IPS-18a (cell line): ENCODE data around the gene ADORA1.

Experiments
- H3K27ac ChIP-seq: one replicate; pipeline ENCODE4 v1.5.1; 2013; ENCODE audit warnings: low read length
- H3K27me3 ChIP-seq: one replicate; pipeline ENCODE4 v1.6.1; 2013; ENCODE audit warnings: mild to moderate bottlenecking, low read length; ENCODE audit not compliant: control insufficient read depth, insufficient read depth
- H3K36me3 ChIP-seq: one replicate; pipeline ENCODE4 v1.6.1; 2013; ENCODE audit warnings: low read depth, low read length; ENCODE audit not compliant: control insufficient read depth
- H3K4me1 ChIP-seq: one replicate; pipeline ENCODE4 v1.6.1; 2013; ENCODE audit warnings: low read depth, low read length; ENCODE audit not compliant: control insufficient read depth
- H3K4me3 ChIP-seq: one replicate; pipeline ENCODE4 v1.5.1; 2013; ENCODE audit warnings: low read length
- H3K9ac ChIP-seq: one replicate; pipeline ENCODE4 v1.6.1; 2013; ENCODE audit warnings: mild to moderate bottlenecking, low read length, moderate library complexity
- H3K9me3 ChIP-seq: one replicate; pipeline ENCODE4 v1.6.1; 2013; ENCODE audit warnings: low read depth, low read length; ENCODE audit not compliant: control insufficient read depth

The ADORA1 gene

DNA sequence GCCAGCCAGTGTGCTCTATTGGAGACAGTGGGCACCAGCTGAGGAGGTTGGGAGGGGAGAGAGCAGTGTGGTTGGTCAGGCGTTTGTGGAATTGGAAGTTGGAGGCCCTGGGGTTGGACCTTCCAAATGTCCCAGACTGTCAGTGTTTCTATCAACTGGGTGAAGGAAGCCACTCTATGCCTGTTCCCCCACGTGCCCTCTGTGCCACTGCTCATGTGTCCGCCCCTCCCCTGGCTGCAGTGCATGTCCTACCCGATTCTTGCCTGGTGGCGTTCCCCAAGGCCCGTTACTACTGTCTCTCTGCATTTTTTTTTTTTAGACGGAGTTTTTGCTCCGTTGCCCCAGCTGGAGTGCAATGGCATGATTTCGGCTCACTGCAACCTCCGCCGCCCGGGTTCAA lies 21.1 kb downstream of the ADORA1 start:
- peaks cover 37% of the 10 kb centered on the region for H3K4me1 ChIP-seq
- H3K9me3 ChIP-seq: no peaks in the 10 kb centered on the region
- no peaks in the 10 kb centered on the region for H3K36me3 ChIP-seq
- H3K27ac ChIP-seq: no peak overlapping the region
- H3K27me3 ChIP-seq: no peaks in the 10 kb centered on the region
- H3K4me3 ChIP-seq: no peak overlapping the region
- no peak overlapping the region for H3K9ac ChIP-seq

DNA sequence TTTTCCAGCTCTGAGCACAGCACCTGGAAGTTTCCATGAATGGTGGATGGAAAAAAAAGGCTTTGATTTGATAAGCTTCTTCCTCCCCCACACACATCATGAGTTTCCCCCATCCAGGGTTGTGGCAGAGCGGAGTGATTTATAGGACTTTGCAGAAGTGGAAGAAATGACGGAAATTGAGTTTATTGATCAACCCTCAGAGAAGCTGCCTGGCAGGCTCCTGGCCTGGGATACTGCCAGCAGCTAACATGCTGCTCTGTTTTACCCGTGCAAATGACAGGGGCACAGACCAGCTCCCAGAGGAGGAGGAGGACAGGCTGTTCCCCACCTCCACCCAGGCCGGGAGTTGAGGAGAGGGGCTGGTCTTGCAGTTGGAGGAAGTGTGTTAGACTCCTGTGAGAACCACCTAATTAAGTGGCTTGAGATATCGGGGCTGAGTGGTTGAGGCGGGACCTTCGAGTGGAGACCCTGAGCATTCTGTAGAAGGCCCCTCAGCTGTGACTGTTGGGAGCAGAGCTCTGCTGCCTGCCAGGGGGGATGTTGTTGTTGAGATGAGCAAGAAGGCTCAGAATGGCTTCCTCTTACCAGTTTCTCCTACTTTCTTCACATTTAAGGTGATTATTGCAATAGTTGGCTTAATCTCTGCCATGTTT lies 21.8 kb downstream of the ADORA1 start:
- no peaks in the 10 kb centered on the region for H3K27me3 ChIP-seq
- no peaks in the 10 kb centered on the region for H3K36me3 ChIP-seq
- H3K27ac ChIP-seq: no peak overlapping the region
- H3K9ac ChIP-seq: no peak overlapping the region
- H3K9me3 ChIP-seq: no peaks in the 10 kb centered on the region
- H3K4me1 ChIP-seq: peaks cover 44% of the 10 kb centered on the region
- no peak overlapping the region for H3K4me3 ChIP-seq

GRCh38 chr1:203150511-203151297 lies 23.2 kb downstream of the ADORA1 start:
- no peak overlapping the region for H3K27ac ChIP-seq
- no peak overlapping the region for H3K9ac ChIP-seq
- peaks cover 51% of the 10 kb centered on the region for H3K4me1 ChIP-seq
- H3K27me3 ChIP-seq: no peaks in the 10 kb centered on the region
- no peaks in the 10 kb centered on the region for H3K9me3 ChIP-seq
- H3K36me3 ChIP-seq: no peaks in the 10 kb centered on the region
- no peak overlapping the region for H3K4me3 ChIP-seq

- peaks cover 50% of the 10 kb centered on the region for H3K4me1 ChIP-seq
- H3K9me3 ChIP-seq: no peaks in the 10 kb centered on the region
Measured at GRCh38 chr1:203151362-203152157, 24.0 kb downstream of the ADORA1 start.

GRCh38 chr1:203152158-203153034 lies 24.9 kb downstream of the ADORA1 start:
- no peak overlapping the region for H3K9ac ChIP-seq
- H3K4me1 ChIP-seq: peaks cover 42% of the 10 kb centered on the region
- H3K36me3 ChIP-seq: no peaks in the 10 kb centered on the region
- no peak overlapping the region for H3K4me3 ChIP-seq
- H3K27me3 ChIP-seq: no peaks in the 10 kb centered on the region
- H3K27ac ChIP-seq: no peak overlapping the region
- H3K9me3 ChIP-seq: no peaks in the 10 kb centered on the region

More at GRCh38 chr1:203151362-203152157, 24.0 kb downstream of the ADORA1 start:
- Histone ChIP-seq H3K27me3 (no peaks in the 10 kb centered on the region), H3K4me3 (no peak overlapping the region), H3K36me3 (no peaks in the 10 kb centered on the region), H3K27ac (no peak overlapping the region), H3K9ac (no peak overlapping the region)

- H3K4me1 ChIP-seq: peaks cover 33% of the 10 kb centered on the region
- H3K4me3 ChIP-seq: no peak overlapping the region
- no peaks in the 10 kb centered on the region for H3K9me3 ChIP-seq
- H3K27ac ChIP-seq: no peak overlapping the region
- H3K9ac ChIP-seq: no peak overlapping the region
- H3K36me3 ChIP-seq: no peaks in the 10 kb centered on the region
- H3K27me3 ChIP-seq: no peaks in the 10 kb centered on the region
Measured at GRCh38 chr1:203153051-203153988, 25.8 kb downstream of the ADORA1 start.

- Histone ChIP-seq H3K36me3 (no peaks in the 10 kb centered on the region), H3K27me3 (no peaks in the 10 kb centered on the region), H3K27ac (no peak overlapping the region), H3K9me3 (no peaks in the 10 kb centered on the region), H3K4me3 (no peak overlapping the region), H3K4me1 (peaks cover 31% of the 10 kb centered on the region), H3K9ac (no peak overlapping the region)
Measured at GRCh38 chr1:203153989-203154821, 26.7 kb downstream of the ADORA1 start.

DNA sequence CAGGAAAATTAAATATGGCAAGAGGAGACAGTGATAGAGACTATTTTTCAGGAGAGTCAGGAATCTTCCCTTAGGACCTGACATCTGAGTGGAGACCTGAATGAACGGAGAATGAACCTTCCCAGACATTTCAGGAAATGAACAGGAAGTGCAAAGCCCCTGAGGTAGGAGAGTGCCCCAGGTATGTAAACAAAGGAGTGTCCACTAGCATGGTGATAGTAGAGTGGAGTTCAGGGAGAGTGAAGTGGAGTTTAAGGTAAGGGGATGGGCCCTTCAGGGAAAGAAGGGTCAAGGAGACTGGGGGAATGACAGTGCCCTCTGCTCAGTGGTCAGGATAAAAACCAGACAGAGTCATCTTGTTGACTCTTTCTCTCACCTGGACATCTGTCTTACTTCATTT lies 28.8 kb downstream of the ADORA1 start:
- H3K4me3 ChIP-seq: no peak overlapping the region
- peaks cover 29% of the 10 kb centered on the region for H3K4me1 ChIP-seq
- H3K9ac ChIP-seq: no peak overlapping the region
- H3K27ac ChIP-seq: no peak overlapping the region
- H3K9me3 ChIP-seq: no peaks in the 10 kb centered on the region
- H3K36me3 ChIP-seq: no peaks in the 10 kb centered on the region
- H3K27me3 ChIP-seq: no peaks in the 10 kb centered on the region

GRCh38 chr1:203158423-203158822 lies 30.9 kb downstream of the ADORA1 start:
- Histone ChIP-seq H3K27ac (no peak overlapping the region), H3K27me3 (no peaks in the 10 kb centered on the region), H3K9me3 (no peaks in the 10 kb centered on the region), H3K4me3 (no peak overlapping the region), H3K4me1 (peaks cover 15% of the 10 kb centered on the region), H3K36me3 (no peaks in the 10 kb centered on the region), H3K9ac (no peak overlapping the region)
